ENCODE measurements around the gene GNG12.

Gene GNG12

DNA sequence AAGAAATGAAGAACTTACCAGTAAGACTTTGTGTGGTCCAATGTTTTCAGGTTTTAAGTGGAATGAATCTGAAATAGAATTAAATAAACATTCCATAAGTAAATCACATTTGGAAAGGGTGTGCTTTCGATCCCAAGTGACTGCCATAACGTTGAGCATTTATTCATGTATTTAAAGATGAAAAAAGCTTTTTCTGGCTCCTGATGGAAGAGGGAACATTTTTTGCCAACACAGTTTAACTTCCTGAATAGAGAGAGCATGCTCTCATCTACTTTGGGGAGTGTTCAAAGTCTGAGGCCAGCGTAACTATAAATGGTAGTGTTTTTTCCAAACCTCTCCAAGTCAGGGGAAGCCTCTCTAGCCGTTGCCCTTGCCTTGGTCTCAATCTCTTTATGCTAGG, 55.8 kb downstream of the GNG12 start:
- no peaks in the 10 kb centered on the region for H3K9me3 Mint-ChIP-seq
- no peaks in the 10 kb centered on the region for H3K4me1 Mint-ChIP-seq
- H3K4me3 Mint-ChIP-seq: no peak overlapping the region
- H3K36me3 Mint-ChIP-seq (ENCODE audit: low read depth): peaks cover 34% of the 10 kb centered on the region
- H3K27me3 Mint-ChIP-seq (ENCODE audit: low read depth, poor library complexity): no peaks in the 10 kb centered on the region
- H3K27ac Mint-ChIP-seq: no peak overlapping the region
- TF ChIP-seq CTCF (IDR thresholded peaks at IDR 0.05): no peak
- no peak for DNase-seq

DNA sequence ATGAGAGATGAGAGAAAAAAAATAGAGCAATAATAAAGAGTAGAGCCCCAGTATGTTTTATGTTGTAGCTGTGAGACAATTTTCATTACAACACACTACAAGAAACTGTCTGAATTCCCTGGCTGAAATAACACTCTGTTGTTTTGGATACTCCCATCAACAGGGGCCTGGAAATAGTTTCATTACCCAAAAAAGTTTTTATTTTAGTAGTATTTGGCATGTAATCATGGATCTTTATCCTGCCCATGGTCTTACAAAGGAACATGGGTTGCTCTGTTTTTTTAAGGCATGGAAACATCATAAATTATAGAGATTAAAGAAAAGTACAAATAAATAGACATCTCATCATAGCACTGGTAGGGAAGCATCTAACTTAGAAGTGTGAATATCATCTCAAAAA, 56.3 kb downstream of the GNG12 start:
- Mint-ChIP-seq H3K4me1 (no peaks in the 10 kb centered on the region), H3K27me3 (ENCODE audit: low read depth, poor library complexity) (no peaks in the 10 kb centered on the region), H3K27ac (no peak overlapping the region), H3K4me3 (no peak overlapping the region), H3K36me3 (ENCODE audit: low read depth) (peaks cover 34% of the 10 kb centered on the region), H3K9me3 (no peaks in the 10 kb centered on the region)
- TF ChIP-seq CTCF (IDR thresholded peaks at IDR 0.05): no peak
- DNase-seq: no peak

- peaks cover 8% of the 10 kb centered on the region for H3K4me1 Mint-ChIP-seq
- no peak overlapping the region for H3K27ac Mint-ChIP-seq
- no peak for DNase-seq
- H3K4me3 Mint-ChIP-seq: no peak overlapping the region
- H3K27me3 Mint-ChIP-seq (ENCODE audit: low read depth, poor library complexity): peaks cover 7% of the 10 kb centered on the region
- no peaks in the 10 kb centered on the region for H3K9me3 Mint-ChIP-seq
- TF ChIP-seq CTCF (IDR thresholded peaks at IDR 0.05): no peak
- H3K36me3 Mint-ChIP-seq (ENCODE audit: low read depth): peaks cover 34% of the 10 kb centered on the region
These were observed 59.8 kb downstream of the GNG12 start for GRCh38 chr1:67773462-67773861.

- Mint-ChIP-seq H3K9me3 (no peaks in the 10 kb centered on the region), H3K27me3 (ENCODE audit: low read depth, poor library complexity) (peaks cover 7% of the 10 kb centered on the region), H3K4me3 (no peak overlapping the region), H3K36me3 (ENCODE audit: low read depth) (peaks cover 33% of the 10 kb centered on the region), H3K27ac (no peak overlapping the region), H3K4me1 (peaks cover 16% of the 10 kb centered on the region)
- no peak for DNase-seq
- no peak for TF ChIP-seq CTCF (IDR thresholded peaks at IDR 0.05)
These were observed 61.5 kb downstream of the GNG12 start for GRCh38 chr1:67771749-67772148.

DNA sequence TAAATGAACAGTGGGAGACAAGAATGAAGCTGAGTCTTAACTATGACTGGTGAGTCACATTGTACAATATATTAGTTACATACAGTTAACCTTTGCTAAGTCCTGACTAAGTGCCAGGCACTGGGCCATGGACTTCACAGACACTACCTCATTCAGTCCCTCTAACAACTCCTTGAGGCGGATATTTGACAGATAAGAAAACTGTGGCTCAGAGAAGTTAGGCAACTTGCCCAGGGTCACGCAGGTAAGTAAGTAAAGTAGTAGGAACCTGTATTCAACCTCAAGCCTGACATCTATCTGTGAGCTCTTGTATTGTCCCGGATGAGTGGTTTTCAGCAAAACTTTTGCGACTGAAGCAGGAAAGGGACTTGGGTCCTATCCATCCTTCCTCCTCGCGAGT, 62.1 kb downstream of the GNG12 start:
- no peak for TF ChIP-seq CTCF (IDR thresholded peaks at IDR 0.05)
- Mint-ChIP-seq H3K9me3 (no peaks in the 10 kb centered on the region), H3K36me3 (ENCODE audit: low read depth) (peaks cover 27% of the 10 kb centered on the region), H3K27ac (no peak overlapping the region), H3K4me1 (peaks cover 22% of the 10 kb centered on the region), H3K27me3 (ENCODE audit: low read depth, poor library complexity) (peaks cover 8% of the 10 kb centered on the region), H3K4me3 (no peak overlapping the region)
- no peak for DNase-seq

GRCh38 chr1:67769633-67770256, 63.5 kb downstream of the GNG12 start:
- Mint-ChIP-seq H3K36me3 (ENCODE audit: low read depth) (peaks cover 15% of the 10 kb centered on the region), H3K27ac (no peak overlapping the region), H3K9me3 (no peaks in the 10 kb centered on the region), H3K4me1 (peaks cover 28% of the 10 kb centered on the region), H3K27me3 (ENCODE audit: low read depth, poor library complexity) (peaks cover 11% of the 10 kb centered on the region), H3K4me3 (no peak overlapping the region)
- no peak for DNase-seq
- no peak for TF ChIP-seq CTCF (IDR thresholded peaks at IDR 0.05)

Measured in nephron progenitor cell (in vitro differentiated cells).